HEK293T (cell line): ENCODE measurements around the gene CD244.

ENCODE experiments used
- ARNT ChIP-seq: fragments of 450-650 bp; IDR thresholded peaks from 2 replicates; pipeline ENCODE4 v1.6.1; 2017; ENCODE audit warnings: mild to moderate bottlenecking
- BHLHE40 ChIP-seq: fragments of 450-650 bp; IDR thresholded peaks from 2 replicates; pipeline ENCODE4 v1.6.1; 2016; ENCODE audit warnings: mild to moderate bottlenecking, moderate library complexity, borderline replicate concordance
- CTBP1 ChIP-seq: fragments of 450-650 bp; IDR thresholded peaks from 2 replicates; pipeline ENCODE4 v1.6.1; 2016; ENCODE audit warnings: borderline replicate concordance
- ELF4 ChIP-seq: fragments of 450-650 bp; IDR thresholded peaks from 2 replicates; pipeline ENCODE4 v1.6.1; 2017; ENCODE audit warnings: antibody characterized with exemption
- FOXA1 ChIP-seq: fragments of 450-650 bp; IDR thresholded peaks from 2 replicates; pipeline ENCODE4 v1.6.1; 2016; ENCODE audit warnings: mild to moderate bottlenecking
- FOXK2 ChIP-seq: fragments of 450-650 bp; IDR thresholded peaks from 2 replicates; pipeline ENCODE4 v1.6.1; 2016; ENCODE audit warnings: mild to moderate bottlenecking
- FOXM1 ChIP-seq: fragments of 450-650 bp; IDR thresholded peaks from 2 replicates; pipeline ENCODE4 v1.6.1; 2017; ENCODE audit warnings: mild to moderate bottlenecking, borderline replicate concordance
- HDGF ChIP-seq: fragments of 450-650 bp; IDR thresholded peaks from 2 replicates; pipeline ENCODE4 v1.6.1; 2017; ENCODE audit warnings: antibody characterized with exemption, borderline replicate concordance
- L3MBTL2 ChIP-seq: fragments of 450-650 bp; conservative IDR thresholded peaks from 2 replicates; pipeline ENCODE4 v1.6.1; 2016; ENCODE audit warnings: mild to moderate bottlenecking
- NFRKB ChIP-seq: fragments of 450-650 bp; IDR thresholded peaks from 2 replicates; pipeline ENCODE4 v1.6.1; 2016; ENCODE audit warnings: mild to moderate bottlenecking, moderate library complexity
- SP1 ChIP-seq: fragments of 450-650 bp; IDR thresholded peaks from 2 replicates; pipeline ENCODE4 v1.6.1; 2017
- SUZ12 ChIP-seq: fragments of 450-650 bp; IDR thresholded peaks from 2 replicates; pipeline ENCODE4 v1.6.1; 2016; ENCODE audit warnings: mild to moderate bottlenecking
- TARDBP ChIP-seq: fragments of 450-650 bp; IDR thresholded peaks from 2 replicates; pipeline ENCODE4 v1.6.1; 2016
- ZNF384 ChIP-seq: fragments of 450-650 bp; IDR thresholded peaks from 2 replicates; pipeline ENCODE4 v1.6.1; 2016

DNA sequence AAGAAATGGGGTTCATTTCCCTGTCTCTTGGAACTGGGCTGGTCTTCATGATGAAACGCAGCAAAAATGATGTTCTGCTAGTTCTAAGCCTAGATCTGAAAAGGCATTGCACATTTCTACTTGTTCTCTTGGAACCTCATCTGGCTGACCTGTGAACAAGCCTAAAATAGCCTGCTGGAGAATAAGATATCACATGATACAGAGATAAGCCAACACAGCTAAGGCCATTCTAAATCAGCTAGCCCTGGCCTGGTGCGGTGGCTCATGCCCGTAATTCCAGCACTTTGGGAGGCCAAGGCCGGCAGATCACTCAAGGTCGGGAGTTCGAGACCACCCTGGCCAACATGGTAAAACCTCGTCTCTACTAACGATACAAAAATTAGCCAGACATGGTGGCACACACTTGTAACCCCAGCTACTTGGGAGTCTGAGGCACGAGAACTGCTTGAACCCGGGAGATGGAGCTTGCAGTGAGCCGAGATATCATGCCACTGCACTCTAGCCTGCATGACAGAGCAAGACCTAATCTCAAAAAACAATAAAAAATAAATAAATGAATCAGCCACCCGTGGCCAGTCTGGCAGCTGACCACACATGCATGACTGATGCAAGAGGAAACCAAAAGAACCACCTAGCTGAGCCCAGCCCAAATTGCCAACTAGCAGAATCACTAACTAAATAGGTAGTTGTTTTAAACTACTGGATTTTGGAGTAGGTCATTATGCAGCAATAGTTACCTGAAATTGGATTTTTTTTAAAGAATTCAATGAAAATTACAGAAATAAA lies 18.0 kb downstream of the CD244 start:
- TF ChIP-seq SP1 (no peak), SUZ12 (no peak), L3MBTL2 (no peak), NFRKB (no peak), ZNF384 (no peak), FOXA1 (no peak), BHLHE40 (no peak), ARNT (no peak), FOXM1 (no peak), ELF4 (no peak), CTBP1 (no peak), FOXK2 (no peak), HDGF (no peak), TARDBP (no peak)
